ENCODE data around the gene PYGM.

PYGM gene

DNA sequence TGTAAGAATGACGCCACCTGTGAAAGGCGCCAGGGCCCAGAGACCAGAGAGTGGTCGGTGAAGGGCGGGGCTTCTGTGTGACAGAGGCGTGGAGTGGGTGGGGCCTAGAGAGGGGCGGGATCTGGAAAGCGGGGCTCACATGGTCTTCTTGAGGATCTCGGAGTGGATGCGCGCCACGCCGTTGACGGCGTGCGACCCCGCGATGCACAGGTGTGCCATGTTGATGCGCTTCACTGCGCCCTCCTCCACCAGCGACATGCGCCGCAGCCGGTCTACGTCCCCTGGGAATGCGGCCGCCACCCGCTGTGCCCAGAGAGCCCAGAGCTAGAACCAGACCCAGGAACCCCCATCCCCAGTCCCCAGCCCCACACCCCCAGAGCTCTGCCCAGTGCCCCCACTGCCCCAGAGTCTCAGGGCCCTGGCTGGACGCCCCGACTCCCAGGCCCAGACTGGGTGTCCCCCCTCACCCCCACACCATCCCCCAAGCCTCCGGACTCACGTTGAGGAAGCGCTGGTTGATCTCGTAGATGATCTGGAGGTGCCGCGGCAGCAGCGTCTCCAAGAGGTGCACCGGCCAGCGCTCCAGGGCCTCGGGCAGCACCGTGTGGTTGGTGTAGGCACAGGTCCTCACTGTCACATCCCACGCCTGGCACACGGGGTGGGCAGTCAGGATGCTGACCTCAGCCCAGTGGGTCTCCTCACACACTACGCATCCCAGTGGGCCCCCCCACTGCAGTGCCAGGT lies 6.2 kb downstream of the PYGM start:
- DNase-seq (ENCODE audit: low spot score): no peak

DNA sequence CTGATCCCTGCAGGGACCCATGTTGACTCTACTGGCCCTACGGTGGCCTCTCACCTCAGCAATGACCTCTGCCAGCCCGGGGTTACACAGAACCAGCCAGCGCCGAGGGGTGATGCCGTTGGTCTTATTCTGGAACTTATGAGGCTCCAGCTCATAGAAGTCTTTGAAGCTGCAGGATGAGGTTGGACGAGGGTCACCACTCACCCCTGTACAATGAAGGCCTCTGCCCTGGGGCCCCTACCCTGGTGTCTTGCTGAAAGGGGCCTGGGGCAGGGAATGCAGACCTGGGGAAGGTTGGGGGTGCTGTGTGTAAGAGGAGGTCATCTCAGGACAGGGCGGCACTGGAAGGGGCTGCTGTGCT lies 6.8 kb downstream of the PYGM start:
- no peak for DNase-seq (ENCODE audit: low spot score)

DNA sequence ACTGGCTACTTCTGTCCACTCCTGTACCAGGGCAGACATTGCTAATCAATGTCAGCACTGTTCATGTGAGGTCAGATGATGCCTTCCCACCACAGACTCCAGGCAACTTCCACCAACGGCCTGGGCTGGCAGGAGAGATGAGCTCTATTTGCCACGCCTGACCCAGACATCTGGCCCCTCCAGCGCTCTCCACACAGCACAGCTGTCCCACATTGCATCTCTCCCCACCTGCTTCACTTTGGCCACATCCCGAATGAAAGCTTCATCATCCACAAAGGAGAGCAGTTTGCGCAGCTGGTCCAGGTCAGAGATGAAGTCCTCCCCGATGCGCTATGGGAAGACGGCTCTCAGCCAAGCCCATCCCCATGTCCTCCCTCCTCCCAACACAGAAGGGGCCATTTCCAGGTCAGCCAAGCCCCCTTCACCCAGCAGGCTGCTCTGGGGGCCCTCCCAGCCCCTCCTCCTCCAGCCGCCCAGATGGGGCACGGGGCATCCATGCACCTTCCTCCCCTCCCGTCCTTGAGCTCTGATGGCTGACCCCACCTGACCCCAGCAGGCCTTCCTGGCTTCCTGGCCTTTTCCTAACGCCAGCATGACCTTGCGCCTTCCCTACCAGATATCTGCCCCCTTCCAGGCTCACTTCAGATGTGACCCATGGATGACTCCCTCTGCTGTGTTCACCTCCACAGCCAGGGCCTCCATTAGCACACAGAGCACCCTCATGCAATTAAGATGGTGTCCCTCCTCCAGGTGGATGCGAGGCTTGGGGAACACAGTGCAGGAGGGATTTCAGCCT lies 7.4 kb downstream of the PYGM start:
- DNase-seq (ENCODE audit: low spot score): peak; percentile 12

DNA sequence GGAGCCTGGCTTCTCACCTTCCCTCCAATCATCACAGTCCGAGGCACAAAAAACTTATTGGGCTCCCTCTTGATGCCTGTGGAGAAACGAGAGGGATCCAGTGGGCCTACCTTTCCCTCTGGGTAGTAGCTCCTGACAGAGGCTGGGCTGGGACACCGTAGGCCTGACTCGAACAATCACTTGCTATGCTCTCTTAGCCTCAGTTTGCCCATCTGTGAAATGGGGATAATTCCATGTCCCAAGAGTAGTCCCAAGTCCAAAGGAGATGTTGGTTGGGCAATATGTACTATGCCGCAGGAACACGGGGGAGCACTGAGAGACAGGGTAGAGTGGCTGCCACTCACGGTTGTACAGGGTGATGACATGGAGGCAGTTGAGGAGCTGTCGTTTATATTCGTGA lies 8.2 kb downstream of the PYGM start:
- no peak for DNase-seq (ENCODE audit: low spot score)

DNA sequence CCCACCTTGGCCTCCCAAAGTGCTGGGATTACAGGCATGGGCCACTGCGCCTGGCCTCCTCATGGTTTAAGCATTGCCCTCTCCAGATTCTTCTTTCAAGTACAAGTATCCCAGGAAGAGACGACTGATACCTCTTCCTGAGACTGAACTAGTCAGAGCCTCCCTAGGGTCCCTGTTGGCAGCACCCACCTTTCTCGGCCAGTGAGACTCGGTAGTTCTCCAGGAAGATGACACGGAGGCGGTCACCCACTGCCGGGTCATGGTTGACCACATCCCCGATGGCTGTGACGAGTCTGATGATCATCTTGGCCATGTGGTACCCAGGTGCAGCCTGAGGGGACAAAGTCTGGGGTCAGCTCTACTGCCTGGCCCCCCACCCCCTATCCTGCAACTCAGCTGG lies 8.6 kb downstream of the PYGM start:
- peak; percentile 10 for DNase-seq (ENCODE audit: low spot score)

DNA sequence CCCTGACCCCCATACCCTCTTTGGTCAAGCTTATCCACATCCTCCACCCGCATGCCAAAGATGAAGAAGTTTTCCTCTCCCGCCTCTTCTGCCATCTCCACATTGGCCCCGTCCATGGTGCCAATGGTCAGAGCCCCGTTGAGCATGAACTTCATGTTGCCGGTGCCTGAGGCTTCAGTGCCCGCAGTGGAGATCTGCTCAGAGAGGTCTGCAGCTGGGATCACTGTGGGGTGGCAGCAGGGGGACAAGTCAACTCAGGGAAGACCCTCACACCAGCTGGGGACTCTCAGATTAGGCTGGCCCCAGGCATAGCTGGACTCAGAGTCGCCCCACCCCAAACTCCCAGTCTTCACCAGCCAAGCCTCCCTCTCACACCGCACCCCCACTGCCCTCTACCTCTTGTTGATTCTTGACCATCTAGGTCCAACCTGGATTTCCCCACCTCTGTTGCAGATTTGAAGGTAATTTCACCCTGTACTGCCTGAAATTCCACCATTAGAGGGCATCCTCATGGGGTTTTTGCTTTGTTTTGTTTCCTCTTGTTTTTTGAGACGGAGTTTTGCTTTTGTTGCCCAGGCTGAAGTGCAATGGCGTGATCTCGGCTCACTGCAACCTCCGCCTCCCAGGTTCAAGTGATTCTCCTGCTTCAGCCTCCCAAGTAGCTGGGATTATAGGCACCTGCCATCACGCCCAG lies 9.3 kb downstream of the PYGM start:
- DNase-seq (ENCODE audit: low spot score): no peak

DNA sequence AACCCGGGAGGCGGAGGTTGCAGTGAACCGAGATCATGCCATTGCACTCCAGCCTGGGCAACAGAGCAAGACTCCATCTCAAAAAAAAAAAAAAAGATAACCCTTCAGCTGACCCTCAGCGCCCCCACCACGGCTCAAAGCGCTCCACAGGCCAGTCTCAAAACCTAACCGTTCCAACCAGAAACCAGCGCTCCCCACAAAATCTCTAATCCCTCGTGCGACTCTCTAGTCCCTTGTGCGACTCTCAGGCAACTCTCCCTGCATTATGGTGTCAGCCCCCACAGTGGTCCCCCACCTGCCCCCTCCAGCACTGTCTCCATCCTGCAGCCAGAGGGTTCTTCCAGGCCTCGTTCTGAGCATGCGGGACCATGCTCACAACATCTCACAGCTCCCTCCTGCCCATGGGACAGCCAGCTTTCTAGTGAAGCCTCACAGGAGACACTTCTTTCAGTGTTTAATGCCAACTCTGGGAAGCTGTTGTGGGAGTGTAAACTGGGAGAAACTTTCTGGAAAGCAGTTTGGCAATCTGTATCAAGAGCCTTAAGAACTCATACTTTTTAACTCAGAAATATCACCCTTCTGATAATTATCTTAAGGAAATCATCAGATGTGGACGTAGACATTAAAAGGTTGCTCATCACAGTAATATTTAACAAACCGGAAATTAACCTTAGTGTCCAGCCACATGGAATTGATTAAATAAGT lies 11.7 kb downstream of the PYGM start:
- peak; percentile 75 for DNase-seq (ENCODE audit: low spot score)

DNA sequence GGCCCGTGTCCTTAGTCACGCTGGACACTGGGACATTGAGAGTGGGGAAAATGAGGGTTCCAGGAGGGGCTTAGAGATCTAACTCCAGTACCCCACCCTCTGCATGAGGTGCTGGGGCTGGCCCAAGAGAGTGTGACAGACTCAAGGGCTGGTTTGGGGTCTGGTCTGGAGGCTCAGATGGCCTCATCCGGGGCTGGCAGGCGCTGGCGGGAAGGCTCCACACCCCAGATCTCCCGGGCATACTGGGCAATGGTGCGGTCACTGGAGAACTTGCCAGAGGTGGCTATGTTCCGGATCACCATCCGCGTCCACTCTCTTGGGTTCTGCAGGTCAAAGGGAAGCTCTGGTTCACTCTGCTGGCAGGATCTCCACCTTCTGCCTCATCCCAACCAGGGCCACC lies 13.3 kb downstream of the PYGM start:
- DNase-seq (ENCODE audit: low spot score): no peak

DNA sequence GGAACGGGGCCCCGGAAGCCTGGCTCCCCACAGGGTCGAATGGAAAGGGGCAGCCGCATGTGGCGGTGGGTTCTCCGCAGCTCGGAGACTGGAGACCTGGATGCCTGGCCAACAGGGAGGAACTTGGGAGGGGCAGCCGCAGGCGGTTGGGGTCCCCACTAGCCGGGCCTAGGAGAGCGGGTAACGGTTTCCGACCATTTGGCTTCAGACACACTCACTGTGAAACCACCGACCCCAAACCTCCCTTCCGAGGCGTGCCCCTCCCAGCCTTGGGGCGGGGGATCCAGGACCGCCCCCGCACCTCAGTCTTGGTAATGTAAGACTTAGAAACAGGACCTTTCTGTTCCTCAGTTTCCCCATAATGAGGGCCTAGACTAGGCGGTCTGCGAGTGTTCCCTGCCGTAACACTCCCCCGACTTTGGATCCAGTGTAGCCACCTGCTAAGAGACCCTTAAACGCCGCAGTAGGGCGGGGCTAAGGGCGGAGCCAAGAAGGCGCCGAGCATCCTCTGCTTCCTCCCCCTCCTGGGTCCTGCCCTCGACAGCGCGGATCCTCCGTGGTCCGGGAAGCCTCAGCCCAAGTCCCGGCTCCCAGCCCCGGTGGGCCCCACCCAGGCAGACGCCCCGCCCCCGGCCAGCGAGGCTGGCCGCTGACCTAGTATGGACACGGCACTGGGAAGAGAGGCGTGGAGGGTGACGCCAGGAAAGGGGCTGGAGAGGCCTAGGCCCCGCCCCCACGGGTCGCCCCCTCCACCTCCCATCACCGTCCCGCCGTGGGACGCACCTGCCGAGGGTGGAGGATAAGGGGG lies 14.0 kb downstream of the PYGM start:
- DNase-seq (ENCODE audit: low spot score): peak; percentile 87

DNA sequence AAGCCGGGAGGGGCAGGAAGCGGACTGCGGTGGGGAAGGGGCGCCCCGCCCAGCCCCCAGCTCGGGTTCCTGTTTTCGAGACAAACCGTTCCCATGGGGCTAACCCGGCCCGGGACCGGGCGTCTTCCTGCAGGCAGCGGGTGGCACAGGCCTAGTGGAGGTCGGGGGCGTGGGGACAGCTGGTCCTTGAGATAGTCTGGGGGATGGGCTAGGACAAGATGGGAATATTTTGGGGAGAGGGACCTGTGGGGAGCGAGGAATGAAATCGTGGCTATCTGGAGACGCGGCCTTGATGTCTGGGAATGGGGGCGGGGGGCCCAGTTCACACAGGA lies 14.6 kb downstream of the PYGM start:
- peak; percentile 50 for DNase-seq (ENCODE audit: low spot score)

DNA sequence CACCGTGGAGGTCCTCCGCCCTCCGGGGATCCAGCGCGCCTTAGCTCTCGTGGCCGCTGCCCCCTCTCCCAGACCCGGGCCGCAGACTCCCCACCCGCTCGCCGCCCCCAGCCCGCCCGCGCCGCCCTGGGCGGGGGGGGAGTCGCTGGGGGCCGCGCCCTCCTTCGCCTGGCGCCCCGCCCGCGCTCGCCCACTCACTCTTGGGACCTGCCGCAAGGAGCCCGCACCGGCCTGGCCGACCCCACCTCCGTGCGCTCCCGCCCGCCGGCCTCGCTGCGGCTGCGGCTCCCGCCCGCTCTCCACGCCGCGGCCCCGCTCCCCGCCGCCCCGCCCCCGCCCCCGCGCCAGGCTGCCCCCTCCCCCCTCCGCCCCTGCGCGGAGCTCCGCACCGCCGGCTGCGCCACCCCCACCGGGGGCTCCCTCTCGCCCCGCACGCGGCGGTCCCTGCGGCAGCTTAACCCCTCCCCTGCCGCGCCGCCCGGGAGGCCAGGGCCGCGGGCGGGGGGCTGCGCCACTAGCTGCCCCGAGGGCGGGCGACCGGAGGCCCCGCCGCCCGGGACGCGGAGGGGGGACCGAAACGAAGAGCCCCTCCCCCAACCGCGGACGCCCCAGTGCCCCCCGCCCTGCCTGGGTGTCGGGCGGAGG lies 15.1 kb downstream of the PYGM start:
- peak; percentile 52 for DNase-seq (ENCODE audit: low spot score)

DNA sequence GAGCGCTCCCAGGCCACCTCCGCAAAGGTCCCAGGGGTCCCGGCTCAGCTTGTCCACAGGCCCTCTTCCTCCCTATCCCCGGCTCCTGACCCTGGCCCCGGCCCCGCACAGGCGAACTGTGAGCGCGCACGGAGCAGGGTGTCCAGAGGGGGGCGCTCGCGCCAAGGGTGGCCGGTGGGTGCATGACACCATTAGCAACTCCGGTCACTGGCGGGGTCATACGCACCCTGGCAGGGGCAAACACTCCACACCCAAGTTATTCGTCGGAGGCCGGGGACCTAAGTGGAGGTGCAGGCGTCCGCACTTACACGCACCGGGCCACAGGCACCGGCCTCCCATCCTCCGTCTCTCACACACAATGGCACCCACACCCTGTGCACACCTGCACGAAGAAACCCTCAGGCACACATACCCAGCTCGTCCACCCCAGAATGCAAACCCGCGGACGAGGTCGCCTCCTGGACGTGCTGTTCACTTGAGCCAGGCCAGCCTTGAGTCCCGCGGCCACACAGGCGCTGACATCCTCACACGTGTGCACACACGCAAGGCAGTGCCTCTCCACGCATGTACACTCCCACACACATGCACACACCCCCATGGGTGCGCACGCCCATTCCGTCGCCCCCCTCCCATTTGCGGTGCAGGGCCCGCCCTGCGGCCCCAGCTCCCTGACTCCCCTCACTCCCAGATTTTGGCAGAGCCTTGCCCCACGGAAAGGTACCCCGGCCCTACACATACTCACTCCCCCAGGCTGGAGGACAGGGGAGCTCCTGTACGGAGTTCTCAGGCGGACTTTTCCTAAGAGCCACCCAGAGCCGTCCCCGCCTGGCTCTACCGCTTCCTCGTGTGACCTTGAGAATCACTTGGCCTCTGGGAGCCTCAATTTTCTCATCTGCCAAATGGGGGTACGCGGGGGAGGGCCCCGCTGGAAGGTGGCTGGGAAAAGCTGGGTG lies 15.9 kb downstream of the PYGM start, which contains the start of gene RASGRP2:
RASGRP2 (minus strand) TSS at position 552 of the 953 bp plus-strand sequence. CDS start 1,276 bp downstream, outside the sequence.
- peak; percentile 73 for DNase-seq (ENCODE audit: low spot score)

DNA sequence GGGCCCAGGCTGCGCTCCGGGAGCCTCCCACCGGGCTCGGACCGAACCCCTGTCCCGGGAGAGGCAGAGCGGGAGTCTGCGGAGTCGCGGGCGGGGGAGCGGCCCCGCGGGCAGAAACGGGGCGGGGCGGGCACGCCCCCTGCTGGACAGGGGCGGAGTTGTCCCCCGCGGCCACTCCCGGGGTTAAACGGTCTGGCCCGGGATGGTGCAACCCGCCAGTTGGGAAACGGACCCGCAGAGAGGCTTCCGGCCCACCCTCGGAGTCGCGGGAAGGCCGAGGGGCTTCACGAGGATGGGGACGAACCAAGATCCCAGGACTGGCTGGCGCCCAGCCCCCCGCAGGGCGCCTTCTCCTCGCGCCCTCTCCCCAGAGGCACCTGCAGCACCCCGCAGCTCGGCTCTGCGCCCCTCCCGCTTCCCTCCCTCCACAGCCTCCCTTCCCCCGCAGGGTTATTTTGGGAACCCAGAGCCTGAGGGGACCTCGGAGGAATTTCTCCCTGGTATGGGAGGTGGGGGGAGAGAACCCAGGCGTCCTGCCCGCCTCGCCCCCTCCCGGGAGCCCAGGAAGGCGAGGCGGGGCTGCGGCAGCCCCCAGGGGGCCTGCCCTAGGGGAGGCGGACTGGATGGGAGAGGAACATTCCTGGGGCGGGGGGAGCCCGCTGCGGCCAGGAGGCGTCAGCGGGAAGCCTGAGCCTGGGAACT lies 16.7 kb downstream of the PYGM start:
- DNase-seq (ENCODE audit: low spot score): peak; percentile 94

DNA sequence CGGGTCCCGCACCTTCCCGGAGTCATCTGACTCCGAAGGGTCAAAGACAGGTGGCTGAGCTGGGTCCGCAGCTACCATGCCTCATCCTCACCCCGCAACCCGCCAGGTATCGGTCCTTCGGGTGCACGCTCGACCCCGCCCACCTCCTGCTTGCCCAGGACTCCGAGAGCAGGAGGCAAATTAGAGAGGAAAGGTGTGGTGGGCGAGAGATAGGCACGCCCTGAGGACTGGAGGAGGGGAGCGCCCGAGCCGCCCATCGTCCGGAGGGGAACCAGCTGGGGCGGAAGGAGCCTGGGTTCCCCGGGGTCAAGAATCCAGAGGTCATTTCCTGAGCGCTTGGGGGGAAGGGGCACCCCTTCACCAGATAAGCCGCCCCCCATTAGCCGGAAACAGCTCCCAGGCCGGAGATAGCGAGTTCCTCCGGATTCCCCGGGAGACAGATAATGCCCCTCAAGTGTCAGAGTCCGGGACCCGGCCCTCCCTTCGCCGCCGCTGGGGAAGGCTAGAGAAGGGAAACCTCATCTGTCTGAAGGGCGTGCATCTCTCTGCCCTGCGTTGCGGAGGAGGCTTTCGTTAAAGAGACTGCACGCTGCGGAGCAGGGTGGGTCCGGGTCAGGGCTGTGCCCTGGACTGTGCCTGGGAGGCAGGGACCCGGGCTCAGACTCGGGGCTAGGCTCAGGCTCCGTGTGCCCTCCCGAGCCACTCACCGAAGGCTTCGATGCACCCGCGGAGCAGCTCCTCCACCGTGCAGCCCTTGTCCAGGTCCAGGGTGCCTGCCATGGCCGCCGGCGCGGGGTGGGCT lies 17.5 kb downstream of the PYGM start:
- DNase-seq (ENCODE audit: low spot score): peak; percentile 53

DNA sequence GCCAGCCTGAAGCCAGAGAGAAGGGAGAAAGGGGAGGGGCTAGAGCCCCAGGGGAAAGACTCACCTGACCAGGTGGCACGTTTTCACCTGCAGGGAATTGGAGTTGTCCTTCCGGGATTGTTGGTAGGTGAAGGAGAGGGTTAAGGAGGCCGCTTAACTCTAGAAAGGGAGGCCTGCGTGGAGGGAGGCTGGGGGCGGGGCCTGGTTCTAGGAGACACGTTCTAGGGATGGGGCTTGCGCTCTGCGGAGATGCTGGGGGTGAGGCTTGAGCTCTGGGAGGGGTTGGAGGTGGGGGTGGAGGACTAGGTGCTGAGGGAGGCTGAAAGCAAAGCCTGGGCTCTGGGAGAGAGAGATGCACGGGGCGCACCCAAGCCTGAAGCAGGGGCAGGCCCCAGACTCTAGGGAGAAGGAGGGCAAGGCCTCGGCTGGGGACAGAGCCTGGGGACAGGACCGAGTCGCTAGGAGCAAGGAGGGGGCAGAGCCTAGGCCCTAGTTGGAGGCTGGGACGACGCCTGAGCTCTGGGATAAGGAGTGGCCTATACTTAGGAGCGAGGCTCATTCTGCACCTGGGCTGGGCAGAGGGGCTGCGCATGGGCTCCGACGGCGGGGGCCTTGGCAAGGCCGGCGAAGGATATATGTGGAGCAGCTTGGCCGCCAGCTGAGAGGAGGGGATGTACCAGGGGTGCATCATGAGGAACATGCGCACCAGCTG lies 18.2 kb downstream of the PYGM start:
- no peak for DNase-seq (ENCODE audit: low spot score)

DNA sequence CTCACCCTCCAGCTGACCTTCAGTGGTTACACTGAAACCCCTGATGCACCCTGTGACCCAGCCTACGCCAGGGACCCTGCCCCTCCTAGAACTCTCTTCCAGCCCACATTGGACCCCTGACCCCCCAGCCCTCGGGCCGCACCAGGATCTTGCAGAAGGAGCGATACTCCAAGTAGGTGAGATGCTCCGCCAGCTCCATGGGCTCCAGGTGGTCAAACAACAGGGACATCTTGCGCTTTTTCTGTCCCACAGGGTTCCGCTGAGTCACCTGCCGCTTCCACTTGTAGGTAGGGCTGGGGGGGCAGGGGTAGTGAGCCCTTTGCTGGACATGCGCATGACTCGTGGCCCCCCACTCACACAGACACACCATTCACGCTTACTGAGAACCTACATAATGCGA lies 19.9 kb downstream of the PYGM start:
- DNase-seq (ENCODE audit: low spot score): no peak

DNA sequence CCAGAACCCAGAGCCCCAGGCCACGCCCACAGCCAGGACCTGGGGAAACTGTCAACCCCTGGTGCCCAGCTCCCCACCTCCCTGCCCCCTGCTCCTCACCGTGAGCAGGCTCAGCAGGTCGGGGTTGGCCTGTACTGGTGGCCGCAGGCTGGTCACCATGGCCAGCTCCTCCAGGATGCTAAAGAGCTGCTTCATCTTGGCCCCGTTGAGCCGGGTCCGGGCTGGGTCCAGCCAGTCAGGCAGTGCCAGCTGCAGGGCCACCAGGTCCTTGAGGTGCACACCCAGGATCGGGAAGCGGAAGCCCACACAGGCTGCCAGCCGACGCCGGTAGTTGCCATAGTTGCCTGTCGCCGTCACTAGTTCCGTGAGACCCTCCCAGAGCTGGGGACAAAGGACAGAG lies 23.1 kb downstream of the PYGM start:
- no peak for DNase-seq (ENCODE audit: low spot score)
